Thyroid gland (tissue), 4 donors: ENCODE measurements around the gene CD59. TPM values are rescaled to one million over a fixed set of nuclear protein-coding genes. Genes with fewer than 3 reads are reported as not detected.

Experiments used
- DNase-seq, 2 donors: peaks; one replicate each; pipeline ENCODE4 v3.0.0-alpha.2; 2019
- H3K27ac ChIP-seq, 3 donors: fragments of 200-600 bp; sonication (generic); 1 replicate in 2 of 3; 2 replicates in 1 of 3; pipeline ENCODE4 v1.5.1; 2016 to 2019; ENCODE audit warnings: mild to moderate bottlenecking in 1 of 3, moderate library complexity in 1 of 3
- H3K27me3 ChIP-seq: fragments of 200-600 bp; sonication (generic); one replicate; pipeline ENCODE4 v1.5.1; 2019
- H3K36me3 ChIP-seq, 2 donors: fragments of 200-600 bp; sonication (generic); one replicate each; pipeline ENCODE4 v1.5.1; 2016 to 2019
- H3K4me1 ChIP-seq, 2 donors: fragments of 200-600 bp; sonication (generic); one replicate each; pipeline ENCODE4 v1.5.1; 2017 to 2019
- H3K4me3 ChIP-seq, 3 donors: fragments of 200-600 bp; sonication (generic); replicated peaks in 1 of 3; 1 replicate in 2 of 3; 2 replicates in 1 of 3; pipeline ENCODE4 v1.5.1; 2016; ENCODE audit warnings: mild to moderate bottlenecking in 1 of 3
- H3K9me3 ChIP-seq: fragments of 200-600 bp; sonication (generic); one replicate; pipeline ENCODE4 v1.5.1; 2017
- POLR2A ChIP-seq, 2 donors: fragments of 450-650 bp; IDR thresholded peaks; one replicate each; pipeline ENCODE4 v1.6.1; 2017; ENCODE audit warnings: antibody characterized with exemption in 2 of 2, mild to moderate bottlenecking in 2 of 2, moderate library complexity in 1 of 2
- WGBS, 2 donors: methylation state at CpG; one replicate each; pipeline ENCODE4 v1.1.5; 2017; 5-methylcytosine and 5-hydroxymethylcytosine counted together
- intact Hi-C: fragments of 100-400 bp; cut with DNase I; formaldehyde crosslinking; loops from one replicate; pipeline ENCODE4 v1.15.1; 2023
- total RNA-seq, 4 donors: library from RNA; depleted of rRNA; stranded (reverse); fragments of >200 nt; gene quantifications; one replicate each; pipeline ENCODE4 v1.2.3, GENCODE V29; 2016
- TF ChIP-seq, protein P1 (sequence below), 6 experiments: fragments of 200-600 bp in 3 of 6; fragments of 450-650 bp in 3 of 6; sonication (generic) in 3 of 6; IDR thresholded peaks; one replicate each; pipeline ENCODE4 v1.5.1; 2016 to 2019; ENCODE audit warnings: antibody characterized with exemption in 6 of 6, mild to moderate bottlenecking in 2 of 6, inconsistent platforms in 1 of 6, moderate library complexity in 1 of 6

CD59 gene
- total RNA-seq, 4 donors from 2014 or later: 367 to 562 (median 504) TPM

GRCh38 chr11:33767624-33768023, 31.4 kb upstream of the CD59 start:
- no peak overlapping the region for H3K4me3 ChIP-seq
- peaks cover 0 to 7% of the 10 kb centered on the region in 2 donors for H3K4me1 ChIP-seq
- TF ChIP-seq, protein P1, sequence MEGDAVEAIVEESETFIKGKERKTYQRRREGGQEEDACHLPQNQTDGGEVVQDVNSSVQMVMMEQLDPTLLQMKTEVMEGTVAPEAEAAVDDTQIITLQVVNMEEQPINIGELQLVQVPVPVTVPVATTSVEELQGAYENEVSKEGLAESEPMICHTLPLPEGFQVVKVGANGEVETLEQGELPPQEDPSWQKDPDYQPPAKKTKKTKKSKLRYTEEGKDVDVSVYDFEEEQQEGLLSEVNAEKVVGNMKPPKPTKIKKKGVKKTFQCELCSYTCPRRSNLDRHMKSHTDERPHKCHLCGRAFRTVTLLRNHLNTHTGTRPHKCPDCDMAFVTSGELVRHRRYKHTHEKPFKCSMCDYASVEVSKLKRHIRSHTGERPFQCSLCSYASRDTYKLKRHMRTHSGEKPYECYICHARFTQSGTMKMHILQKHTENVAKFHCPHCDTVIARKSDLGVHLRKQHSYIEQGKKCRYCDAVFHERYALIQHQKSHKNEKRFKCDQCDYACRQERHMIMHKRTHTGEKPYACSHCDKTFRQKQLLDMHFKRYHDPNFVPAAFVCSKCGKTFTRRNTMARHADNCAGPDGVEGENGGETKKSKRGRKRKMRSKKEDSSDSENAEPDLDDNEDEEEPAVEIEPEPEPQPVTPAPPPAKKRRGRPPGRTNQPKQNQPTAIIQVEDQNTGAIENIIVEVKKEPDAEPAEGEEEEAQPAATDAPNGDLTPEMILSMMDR (IDR thresholded peaks at IDR 0.05): no peak
- TF ChIP-seq POLR2A (IDR thresholded peaks at IDR 0.05): no peak
- 87 to 92% methylated on average over 4 of the region's 4 CpGs for WGBS, 2 donors
- no peak for DNase-seq
- intact Hi-C loops: no loop called here
- H3K9me3 ChIP-seq: no peaks in the 10 kb centered on the region
- no peaks in the 10 kb centered on the region for H3K27me3 ChIP-seq
- H3K36me3 ChIP-seq: peaks cover 18 to 34% of the 10 kb centered on the region in 2 donors
- H3K27ac ChIP-seq: no peak overlapping the region

DNA sequence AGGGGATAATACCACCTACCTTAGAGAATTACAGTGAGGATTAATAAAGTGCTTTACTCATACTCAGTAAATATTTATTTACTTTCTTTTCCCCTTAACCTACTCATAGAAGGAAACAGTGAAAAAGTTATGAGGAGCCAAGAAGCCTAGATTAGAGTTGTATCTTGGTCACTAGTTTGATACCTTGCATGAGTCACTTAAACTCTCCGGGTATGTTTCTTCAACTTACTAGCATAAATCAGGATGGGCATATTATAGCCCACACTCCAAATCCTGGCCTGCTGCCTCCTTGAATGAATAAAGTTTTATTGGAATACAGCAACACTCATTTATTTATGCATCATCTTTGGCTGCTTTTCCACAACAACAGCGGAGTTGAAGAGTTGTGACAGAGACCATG, 29.9 kb upstream of the CD59 start:
- intact Hi-C loops: no loop called here
- H3K27me3 ChIP-seq: no peaks in the 10 kb centered on the region
- TF ChIP-seq POLR2A (IDR thresholded peaks at IDR 0.05): no peak
- TF ChIP-seq, protein P1 (IDR thresholded peaks at IDR 0.05): no peak
- H3K9me3 ChIP-seq: no peaks in the 10 kb centered on the region
- H3K4me3 ChIP-seq: no peak overlapping the region
- no peak for DNase-seq
- H3K4me1 ChIP-seq: no peaks in the 10 kb centered on the region
- no peak overlapping the region for H3K27ac ChIP-seq
- H3K36me3 ChIP-seq: peaks cover 18 to 34% of the 10 kb centered on the region in 2 donors
- 96 to 99% methylated on average over 2 of the region's 2 CpGs for WGBS, 2 donors

DNA sequence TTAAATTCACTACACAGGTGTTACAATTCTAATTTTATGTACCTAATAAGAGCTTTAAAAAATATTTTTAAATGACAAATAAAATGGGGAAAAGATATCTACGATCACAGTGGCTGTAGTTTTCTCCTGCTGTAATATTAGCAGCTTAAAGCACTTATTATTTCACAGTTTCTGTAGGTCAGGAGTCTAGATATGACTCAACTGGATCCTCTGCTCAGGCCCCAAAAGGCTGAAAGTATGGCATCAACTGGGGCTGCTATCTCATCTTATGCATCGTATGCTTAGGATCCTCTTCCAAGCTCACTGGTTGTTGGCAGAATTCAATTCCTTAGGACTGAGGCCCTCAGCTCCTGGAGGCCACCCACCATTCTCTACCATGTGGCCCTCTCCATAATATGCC, 25.2 kb upstream of the CD59 start:
- Histone ChIP-seq H3K9me3 (no peaks in the 10 kb centered on the region), H3K4me3 (no peak overlapping the region), H3K4me1 (no peaks in the 10 kb centered on the region), H3K27ac (no peak overlapping the region), H3K36me3 (peaks cover 29 to 36% of the 10 kb centered on the region in 2 donors), H3K27me3 (no peaks in the 10 kb centered on the region)
- intact Hi-C loops: no loop called here
- TF ChIP-seq POLR2A (IDR thresholded peaks at IDR 0.05): no peak
- TF ChIP-seq, protein P1 (IDR thresholded peaks at IDR 0.05): no peak
- 86 to 100% methylated on average over 2 of the region's 2 CpGs for WGBS, 2 donors
- no peak for DNase-seq

- TF ChIP-seq POLR2A (IDR thresholded peaks at IDR 0.05): peak in 1 of 2 donors; percentile 22
- TF ChIP-seq, protein P1 (IDR thresholded peaks at IDR 0.05): no peak
- Histone ChIP-seq H3K4me3 (no peak overlapping the region), H3K27me3 (no peaks in the 10 kb centered on the region), H3K9me3 (no peaks in the 10 kb centered on the region), H3K27ac (peak overlapping the region; percentile 11 to 56 (median 43)), H3K36me3 (peaks cover 14 to 21% of the 10 kb centered on the region in 2 donors), H3K4me1 (peaks cover 11 to 12% of the 10 kb centered on the region in 2 donors)
- intact Hi-C loops: no loop called here
- WGBS, 2 donors: 22 to 30% methylated on average over 4 of the region's 4 CpGs
- peak; percentile 62 to 68 for DNase-seq
Observed at GRCh38 chr11:33753304-33753967, 17.2 kb upstream of the CD59 start.

GRCh38 chr11:33751878-33752277, 15.7 kb upstream of the CD59 start:
- Histone ChIP-seq H3K27ac (no peak overlapping the region), H3K4me3 (no peak overlapping the region), H3K4me1 (peaks cover 11 to 18% of the 10 kb centered on the region in 2 donors), H3K9me3 (no peaks in the 10 kb centered on the region), H3K27me3 (no peaks in the 10 kb centered on the region), H3K36me3 (peaks cover 7 to 9% of the 10 kb centered on the region in 2 donors)
- no peak for DNase-seq
- 88 to 90% methylated on average over 3 of the region's 3 CpGs for WGBS, 2 donors
- intact Hi-C loops: no loop called here
- no peak for TF ChIP-seq POLR2A (IDR thresholded peaks at IDR 0.05)
- TF ChIP-seq, protein P1 (IDR thresholded peaks at IDR 0.05): no peak
